HK-2 (cell line): ENCODE measurements around the gene NUS1.
"Not testable (repeated sequence)": the region's sequence is repeated elsewhere in the genome, so short reads cannot be mapped to it uniquely, and the experiment has no call there.

Source experiments
- DNase-seq: peaks from one replicate; pipeline ENCODE4 v3.0.0-alpha.2; 2018; ENCODE audit not compliant: unreplicated experiment

NUS1 gene

GRCh38 chr6:117674991-117675657 is at the start of gene NUS1:
Gene NUS1, plus strand, starts transcription at chr6:117675469. Its CDS starts 202 bp downstream, at chr6:117675671.
- DNase-seq, result peak; percentile 98

DNA sequence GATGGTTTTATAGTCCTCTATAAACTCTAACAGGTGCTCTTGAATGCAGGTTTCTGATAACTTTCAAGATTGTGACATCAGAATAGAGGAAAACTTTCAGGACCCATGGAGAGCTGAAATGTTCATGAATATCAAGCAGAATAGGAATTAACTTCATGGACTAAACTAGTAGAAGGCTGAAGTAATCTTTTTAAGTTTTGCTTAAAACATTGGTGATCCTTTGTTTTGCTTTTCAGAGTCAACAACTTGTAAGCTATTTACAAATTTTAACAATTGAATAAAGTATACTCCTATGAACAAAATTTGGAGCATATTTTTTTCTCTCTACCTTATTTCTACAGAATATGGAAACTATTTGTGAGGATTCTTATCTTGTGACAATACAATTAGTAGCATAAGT is 47.7 kb upstream of the NUS1 start:
- DNase-seq, result no peak

DNA sequence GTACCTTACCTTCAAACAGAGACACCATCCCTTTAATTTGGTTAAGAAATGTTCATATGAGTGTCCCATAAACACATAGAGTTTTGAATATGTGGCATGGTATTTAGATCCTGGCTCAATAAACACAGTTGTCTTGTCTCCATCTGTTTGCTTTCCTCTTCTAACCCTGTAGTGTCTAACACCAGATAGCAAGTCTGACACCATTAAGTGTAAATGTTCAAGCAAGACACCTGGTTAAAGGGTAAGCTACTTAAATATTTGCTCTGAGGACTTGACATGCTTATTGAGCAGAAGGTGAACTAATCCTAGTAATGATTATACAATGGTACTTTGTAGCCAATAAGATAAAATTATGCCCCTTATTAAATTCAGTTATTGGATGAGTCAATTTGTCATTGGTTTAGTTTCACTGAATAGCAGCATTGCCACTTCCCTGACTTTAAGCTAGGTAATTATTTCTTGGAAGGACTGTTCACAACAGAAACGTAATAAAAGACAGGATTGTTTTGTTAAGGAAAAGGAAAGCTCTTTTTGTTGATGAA is 46.1 kb upstream of the NUS1 start:
- DNase-seq, result no peak

DNA sequence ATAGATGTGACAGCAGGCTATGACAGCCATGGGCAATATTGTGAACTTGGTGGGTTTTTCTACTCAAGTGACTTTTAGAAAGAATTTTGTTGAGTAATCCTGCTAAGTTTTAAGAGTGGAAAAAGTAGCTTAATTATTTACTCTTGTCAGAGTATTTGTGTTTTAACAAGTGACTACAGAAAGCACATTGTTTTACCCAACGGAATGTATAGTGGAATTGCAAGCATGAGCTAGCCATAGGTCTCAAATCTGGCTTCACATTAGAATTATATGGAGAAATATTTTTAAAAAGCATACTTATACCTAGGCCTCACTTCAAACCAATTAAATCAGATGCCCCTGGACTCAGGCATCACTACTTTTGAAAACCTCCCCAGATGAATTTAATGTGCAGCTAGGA is 37.5 kb upstream of the NUS1 start:
- DNase-seq, result no peak

- no peak for DNase-seq
Measured at GRCh38 chr6:117642976-117643375, 32.3 kb upstream of the NUS1 start.

DNA sequence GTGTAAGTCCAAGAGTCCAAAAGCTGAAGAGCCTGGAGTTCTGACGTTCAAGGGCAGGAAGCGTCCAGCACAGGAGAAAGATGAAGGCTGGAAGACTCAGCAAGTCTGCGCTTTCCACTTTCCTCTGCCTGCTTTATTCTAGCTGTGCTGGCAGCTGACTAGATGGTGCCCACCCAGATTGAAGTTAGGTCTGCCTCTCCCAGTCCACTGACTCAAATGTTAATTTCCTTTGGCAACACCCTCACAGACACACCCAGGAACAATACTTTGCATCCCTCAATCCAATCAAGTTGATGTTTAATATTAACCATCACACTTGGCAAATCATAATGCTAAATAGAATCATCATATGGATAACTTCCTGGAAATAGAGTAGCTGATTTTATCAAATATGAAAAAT is 23.3 kb upstream of the NUS1 start:
- not testable (repeated sequence) for DNase-seq

DNA sequence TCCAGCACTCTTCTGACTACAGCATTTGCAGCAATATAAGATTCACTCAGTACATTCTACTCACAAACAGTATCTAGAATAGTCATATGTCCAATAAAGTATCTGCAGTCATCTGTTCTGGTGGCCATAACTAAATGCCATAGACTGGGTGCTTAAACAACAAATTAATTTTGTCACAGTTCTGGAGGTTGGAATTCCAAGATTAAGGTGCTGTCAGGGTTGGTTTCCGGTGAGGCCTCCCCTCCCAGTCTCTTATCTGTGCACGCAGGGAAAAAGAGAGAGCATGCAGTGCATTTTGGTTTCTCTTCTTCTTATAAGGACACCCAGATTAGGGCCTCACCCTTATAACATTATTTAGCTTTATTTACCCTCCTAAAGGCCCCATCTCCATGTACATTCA is 21.3 kb upstream of the NUS1 start:
- no peak for DNase-seq

DNA sequence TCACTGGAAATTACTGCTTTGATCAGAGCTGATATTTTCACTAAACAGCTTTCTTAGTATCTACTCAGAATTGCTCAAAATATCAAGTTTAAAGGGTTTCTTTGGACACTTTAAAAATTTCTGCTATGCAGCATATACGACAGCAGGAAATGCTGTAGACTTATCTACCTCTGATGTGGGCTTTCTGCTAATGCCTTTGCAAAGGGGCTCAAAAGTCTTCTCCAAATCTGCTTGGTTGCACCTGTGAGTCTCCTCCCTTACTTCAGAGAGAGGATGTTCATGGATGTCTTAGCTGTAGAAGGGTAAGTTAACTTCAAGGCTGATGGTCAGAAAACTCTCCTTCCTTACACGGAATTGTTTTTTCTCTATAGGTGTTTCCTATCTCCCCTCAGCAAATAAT is 19.9 kb upstream of the NUS1 start:
- DNase-seq, result no peak

- no peak for DNase-seq
Measured at GRCh38 chr6:117666881-117667280, 8.4 kb upstream of the NUS1 start.

GRCh38 chr6:117668736-117669135 is 6.5 kb upstream of the NUS1 start:
- no peak for DNase-seq

DNA sequence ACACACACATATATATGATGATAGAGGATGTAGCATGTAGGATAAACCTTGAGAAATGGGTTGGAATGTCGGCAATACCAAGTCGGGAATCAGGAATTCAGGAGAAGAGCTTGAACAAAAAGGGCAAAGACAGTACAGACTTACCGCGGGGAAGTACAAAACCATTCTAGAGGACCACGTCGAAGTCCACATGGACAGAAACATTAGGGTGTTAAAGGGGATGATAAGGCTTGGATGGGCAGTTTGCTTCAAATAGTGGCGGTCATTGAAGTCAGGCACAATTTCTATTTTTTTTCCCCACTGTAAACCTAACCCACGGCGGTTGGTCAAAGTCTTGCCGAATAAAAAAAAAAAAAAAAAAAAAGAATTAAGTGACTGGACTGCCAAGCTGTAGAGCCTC is 766 bp upstream of the NUS1 start:
- no peak for DNase-seq

DNA sequence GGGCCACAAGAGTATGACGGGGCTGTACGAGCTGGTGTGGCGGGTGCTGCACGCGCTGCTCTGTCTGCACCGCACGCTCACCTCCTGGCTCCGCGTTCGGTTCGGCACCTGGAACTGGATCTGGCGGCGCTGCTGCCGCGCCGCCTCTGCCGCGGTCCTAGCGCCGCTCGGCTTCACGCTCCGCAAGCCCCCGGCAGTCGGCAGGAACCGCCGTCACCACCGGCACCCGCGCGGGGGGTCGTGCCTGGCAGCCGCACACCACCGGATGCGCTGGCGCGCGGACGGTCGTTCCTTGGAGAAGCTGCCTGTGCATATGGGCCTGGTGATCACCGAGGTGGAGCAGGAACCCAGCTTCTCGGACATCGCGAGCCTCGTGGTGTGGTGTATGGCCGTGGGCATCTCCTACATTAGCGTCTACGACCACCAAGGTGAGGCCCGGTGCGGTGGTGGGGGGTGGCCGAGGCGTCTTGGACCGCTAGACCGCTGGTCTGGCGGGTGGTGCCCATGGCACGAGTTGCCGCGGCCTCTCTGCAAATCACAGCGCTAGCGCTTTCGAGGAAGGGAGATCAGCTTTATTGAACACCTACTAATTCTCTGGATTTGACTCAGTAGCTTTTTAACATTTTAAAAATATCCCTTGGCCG is 511 bp downstream of the NUS1 start:
- peak; percentile 19 for DNase-seq

GRCh38 chr6:117676577-117677218 is 1.4 kb downstream of the NUS1 start:
- DNase-seq, result no peak

DNA sequence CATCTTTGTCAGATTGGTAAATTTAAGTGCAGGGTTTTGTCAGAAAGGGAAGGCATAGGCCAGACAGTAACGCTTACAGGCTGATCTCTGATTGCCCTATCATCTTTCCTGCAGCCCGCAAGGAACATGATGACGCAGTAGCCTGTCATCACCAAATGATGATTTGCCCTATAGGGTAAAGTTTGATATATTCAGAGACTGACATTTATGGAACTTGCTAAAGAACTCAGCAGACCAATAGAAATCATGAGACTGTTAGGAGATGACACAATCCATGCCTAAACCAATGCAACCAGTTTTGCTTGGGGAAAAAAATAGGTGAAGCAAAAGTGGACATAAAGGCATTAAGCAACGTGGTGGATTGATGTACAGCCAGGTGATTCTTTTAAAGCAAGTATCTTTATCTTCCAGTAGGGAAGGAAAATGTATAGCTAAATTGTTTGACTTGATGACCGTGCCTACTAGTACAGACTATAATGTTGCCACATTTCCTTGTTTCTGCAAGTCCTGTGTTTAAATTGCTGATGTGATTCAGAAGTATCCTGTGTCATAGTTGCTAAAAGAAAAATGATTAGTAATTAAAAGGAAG is 2.4 kb downstream of the NUS1 start:
- no peak for DNase-seq

- DNase-seq, result no peak
Measured at GRCh38 chr6:117681162-117681741, 6.0 kb downstream of the NUS1 start.

GRCh38 chr6:117684749-117685148 is 9.5 kb downstream of the NUS1 start:
- DNase-seq, result no peak

- DNase-seq, result no peak
Measured at GRCh38 chr6:117685359-117685758, 10.1 kb downstream of the NUS1 start.

DNA sequence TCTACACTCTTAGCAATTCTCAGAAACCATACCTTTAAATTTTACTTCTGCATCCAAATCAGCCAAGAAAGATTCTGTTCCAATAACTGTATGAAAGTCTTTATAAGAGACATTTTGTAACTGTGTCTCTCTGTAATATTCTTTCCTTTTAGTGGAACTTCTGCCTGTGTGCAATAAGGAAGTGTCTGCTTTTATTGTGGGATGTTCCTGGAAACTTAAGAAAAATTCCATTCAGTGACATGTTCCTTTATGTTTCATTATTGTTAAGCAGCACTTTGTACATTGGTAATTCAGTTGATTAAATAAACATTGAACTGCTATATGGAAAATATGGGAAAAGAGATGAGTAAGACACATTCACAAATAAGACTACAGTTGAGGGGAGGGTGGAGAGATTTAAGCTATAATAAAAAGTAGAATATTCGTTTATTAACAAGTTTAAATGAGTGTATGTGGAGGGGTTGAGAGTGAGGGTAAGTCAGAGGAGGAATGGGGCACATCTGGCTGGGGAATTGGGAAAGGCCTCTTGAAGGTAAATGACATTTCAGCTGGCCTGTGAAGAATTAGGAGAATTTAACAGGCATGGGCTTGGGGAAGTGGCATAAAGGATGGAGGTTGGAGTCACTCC is 11.9 kb downstream of the NUS1 start:
- no peak for DNase-seq

GRCh38 chr6:117689584-117689983 is 14.3 kb downstream of the NUS1 start:
- DNase-seq, result not testable (repeated sequence)

GRCh38 chr6:117706504-117706903 is 31.2 kb downstream of the NUS1 start:
- DNase-seq, result no peak

DNA sequence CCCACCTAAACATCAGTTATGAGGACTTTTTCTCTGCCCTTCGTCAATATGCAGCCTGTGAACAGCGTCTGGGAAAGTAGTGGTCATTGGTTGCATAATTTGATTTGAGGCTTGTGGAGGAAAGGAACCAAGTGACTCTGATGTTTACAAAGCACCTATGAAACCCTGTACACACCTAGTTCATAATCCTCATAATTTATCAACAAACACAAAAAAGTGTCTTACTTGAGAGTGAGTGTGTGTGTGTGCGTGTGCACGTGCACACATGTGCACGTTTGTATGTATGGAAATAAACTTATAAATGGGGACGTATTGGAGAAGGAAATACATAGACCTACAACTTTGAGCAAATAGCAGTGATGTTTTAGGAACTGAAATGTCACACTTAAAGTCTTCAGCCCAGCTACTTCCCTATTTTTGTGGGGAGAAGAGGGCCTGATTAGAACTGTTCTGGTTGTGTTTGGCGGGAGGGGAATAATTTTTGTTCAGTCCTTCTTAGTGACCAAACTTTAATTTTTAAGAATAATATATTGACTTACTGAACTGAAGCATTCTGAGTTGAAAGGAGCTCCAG is 31.8 kb downstream of the NUS1 start:
- not testable (repeated sequence) for DNase-seq
